GM12801 (cell line): Measurements from ENCODE around the gene HERC4.

Experiments used
- TF ChIP-seq, protein P1 (sequence below): IDR thresholded peaks from one replicate; pipeline ENCODE4 v1.5.1; 2011; ENCODE audit warnings: control low read depth; ENCODE audit not compliant: insufficient read length; ENCODE audit errors: extremely low read depth

HERC4 gene

DNA sequence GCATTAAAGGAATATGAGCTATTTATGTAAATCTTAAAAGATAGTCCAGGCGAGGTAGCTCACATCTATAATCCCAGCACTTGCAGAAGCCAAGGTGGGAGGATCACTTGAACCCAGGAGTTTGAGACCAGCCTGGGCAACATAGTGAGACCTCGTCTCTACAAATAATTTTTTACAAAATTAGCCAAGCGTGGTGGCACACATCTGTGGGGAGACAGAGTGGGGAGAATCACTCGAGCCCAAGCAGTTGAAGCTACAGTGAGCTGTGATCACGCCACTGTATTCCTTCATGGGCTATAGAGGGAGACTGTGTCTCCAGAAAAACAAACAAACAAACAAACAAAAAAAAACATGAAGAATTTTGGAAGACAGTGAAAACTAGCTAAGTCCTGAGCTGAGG is 28.4 kb downstream of the HERC4 start:
- TF ChIP-seq, protein P1, sequence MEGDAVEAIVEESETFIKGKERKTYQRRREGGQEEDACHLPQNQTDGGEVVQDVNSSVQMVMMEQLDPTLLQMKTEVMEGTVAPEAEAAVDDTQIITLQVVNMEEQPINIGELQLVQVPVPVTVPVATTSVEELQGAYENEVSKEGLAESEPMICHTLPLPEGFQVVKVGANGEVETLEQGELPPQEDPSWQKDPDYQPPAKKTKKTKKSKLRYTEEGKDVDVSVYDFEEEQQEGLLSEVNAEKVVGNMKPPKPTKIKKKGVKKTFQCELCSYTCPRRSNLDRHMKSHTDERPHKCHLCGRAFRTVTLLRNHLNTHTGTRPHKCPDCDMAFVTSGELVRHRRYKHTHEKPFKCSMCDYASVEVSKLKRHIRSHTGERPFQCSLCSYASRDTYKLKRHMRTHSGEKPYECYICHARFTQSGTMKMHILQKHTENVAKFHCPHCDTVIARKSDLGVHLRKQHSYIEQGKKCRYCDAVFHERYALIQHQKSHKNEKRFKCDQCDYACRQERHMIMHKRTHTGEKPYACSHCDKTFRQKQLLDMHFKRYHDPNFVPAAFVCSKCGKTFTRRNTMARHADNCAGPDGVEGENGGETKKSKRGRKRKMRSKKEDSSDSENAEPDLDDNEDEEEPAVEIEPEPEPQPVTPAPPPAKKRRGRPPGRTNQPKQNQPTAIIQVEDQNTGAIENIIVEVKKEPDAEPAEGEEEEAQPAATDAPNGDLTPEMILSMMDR = no peak

DNA sequence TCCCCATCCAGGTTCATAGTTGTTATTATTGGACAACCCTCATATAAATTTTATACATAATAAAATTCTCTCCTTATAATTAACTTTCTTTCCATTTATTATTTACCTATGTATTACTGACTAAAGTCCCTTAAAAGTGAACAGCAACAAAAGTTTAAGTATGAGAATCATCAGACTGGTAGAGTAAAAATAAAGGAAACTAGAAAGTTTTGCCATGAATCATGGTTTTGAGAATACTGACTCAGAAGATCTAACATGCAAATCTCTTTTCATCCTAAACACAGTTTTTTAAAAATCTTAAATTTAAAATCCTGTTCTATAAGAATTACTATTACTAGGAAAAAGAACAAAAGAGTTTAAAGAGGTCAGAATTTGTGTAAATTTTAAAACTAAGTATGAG is 32.1 kb downstream of the HERC4 start:
- TF ChIP-seq, protein P1 = no peak

DNA sequence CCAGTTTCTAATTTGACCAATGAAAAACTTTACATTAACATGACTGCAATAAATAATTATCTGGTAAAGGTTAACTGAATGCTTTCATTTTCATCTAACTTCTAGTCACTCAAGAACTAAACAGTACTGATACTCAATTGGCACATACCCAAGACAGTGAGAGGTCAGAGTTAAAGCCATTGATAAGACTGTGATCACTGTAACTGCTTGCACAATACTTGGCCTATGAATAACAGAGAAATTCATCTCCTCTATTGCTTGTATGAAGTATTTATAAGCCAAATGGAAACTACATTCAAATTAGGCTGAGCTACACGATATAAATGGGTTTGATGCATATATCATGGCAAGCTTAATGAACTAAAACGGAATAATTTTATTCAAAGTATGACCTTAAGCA is 43.0 kb downstream of the HERC4 start:
- TF ChIP-seq, protein P1 = no peak

DNA sequence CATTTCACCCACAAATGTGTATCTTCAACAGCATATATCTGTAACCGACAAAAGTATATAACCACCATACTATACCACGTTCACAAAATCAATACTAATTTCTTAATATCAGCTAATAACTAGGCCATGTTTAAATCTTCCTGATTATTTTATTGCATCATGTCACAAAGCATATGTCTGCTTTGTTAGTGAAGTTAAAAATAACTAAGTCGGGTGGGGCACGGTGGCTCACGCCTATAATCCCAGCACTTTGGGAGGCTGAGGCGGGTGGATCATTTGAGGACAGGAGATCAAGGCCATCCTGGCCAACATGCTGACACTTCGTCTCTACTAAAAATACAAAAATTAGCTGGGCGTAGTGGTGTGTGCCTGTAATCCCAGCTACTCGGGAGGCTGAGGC is 47.7 kb downstream of the HERC4 start:
- TF ChIP-seq, protein P1 = no peak

DNA sequence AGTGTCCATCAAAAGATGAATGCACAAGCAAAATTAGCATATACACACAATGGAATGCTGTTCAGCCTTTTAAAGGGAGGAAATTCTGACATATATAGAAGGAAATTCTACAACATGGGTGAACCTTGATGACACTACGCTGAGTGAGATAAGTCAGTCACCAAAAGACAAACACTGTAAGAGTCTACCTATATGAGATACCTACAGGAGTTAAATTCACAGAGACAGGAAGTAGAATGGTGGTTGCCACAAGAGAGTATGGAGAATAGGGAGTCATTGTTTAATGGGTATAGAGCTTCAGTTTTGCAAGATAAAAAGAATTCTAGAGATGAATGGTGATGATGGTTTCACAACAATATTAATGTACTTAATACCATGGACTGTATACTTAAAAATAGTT is 51.8 kb downstream of the HERC4 start:
- TF ChIP-seq, protein P1 = no peak

DNA sequence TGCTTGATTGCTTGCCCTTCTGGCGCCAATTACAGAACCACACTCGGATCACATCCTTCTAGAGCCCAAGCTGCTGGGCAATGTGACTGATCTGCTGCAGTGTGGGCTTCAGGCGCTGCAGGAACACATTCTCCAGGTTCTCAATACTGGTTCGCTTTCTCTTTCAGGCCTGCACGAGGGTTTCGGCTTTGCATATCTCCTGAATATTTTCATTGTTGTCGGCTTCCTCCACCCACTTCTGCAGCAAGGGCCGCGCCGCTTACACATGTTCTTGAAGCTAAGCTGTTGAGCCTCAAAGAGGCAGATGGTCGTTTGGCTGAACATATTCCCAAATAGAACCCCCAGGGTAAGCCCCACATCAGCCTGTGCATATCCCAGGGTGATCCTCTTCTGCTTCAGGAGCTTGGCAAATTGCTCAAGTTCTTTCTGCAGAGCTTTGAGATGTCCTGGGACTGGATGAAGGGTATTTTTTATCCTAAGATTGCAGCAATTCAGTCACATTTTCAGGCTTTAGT is 64.6 kb downstream of the HERC4 start:
- TF ChIP-seq, protein P1 = no peak

DNA sequence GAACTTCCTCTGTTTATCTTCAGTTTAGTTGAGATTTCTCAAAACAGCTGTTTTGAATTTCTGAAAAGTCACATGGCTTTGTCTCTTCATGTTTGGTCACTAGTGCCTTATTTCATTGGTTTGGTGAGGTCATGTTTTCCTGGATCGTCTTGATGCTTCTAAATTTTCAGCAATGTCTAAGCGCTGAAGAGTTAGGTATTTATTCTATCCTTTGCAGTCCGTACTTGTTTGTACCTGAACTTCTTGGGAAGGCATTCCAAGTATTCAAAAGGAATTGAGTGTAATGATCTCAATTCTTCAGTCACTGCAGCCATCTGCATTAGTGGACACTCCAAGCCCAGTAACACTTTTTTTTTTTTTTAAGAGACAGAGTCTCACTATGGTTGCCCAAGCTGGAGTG is 67.7 kb downstream of the HERC4 start:
- TF ChIP-seq, protein P1 = no peak

DNA sequence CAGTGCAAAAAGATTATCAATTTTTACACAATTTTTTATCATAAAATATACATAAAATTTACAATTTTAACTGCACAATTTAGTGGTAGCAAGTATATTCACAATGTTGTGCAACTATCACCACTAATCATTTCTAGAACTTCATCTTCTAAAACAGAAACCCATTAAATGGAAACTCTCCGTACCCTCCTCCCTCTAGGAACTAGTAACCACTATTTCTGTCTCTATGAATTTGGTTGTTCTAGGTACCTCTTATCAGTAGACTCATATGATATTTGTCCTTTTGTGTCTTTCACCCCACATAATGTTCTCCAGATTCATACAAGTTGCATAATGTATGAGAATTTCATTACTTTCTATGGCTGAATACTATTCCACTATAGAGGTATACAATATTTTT is 73.5 kb downstream of the HERC4 start:
- TF ChIP-seq, protein P1 = no peak
